Suprapubic skin (tissue), 4 donors: ENCODE data around the gene TBC1D9. TPM values are rescaled to one million over a fixed set of nuclear protein-coding genes. Genes with fewer than 3 reads are reported as not detected.
"Not testable (repeated sequence)": the region's sequence is repeated elsewhere in the genome, so short reads cannot be mapped to it uniquely, and the experiment has no call there.

Experiments
- DNase-seq, 2 donors: peaks; one replicate each; pipeline ENCODE4 v3.0.0-alpha.2; 2019; ENCODE audit warnings: low spot score in 2 of 2
- H3K27ac ChIP-seq: fragments of 200-600 bp; sonication (generic); one replicate; pipeline ENCODE4 v1.5.1; 2019
- H3K27me3 ChIP-seq: fragments of 200-600 bp; sonication (generic); one replicate; pipeline ENCODE4 v1.5.1; 2019
- H3K36me3 ChIP-seq: fragments of 200-600 bp; sonication (generic); one replicate; pipeline ENCODE4 v1.5.1; 2019
- H3K4me1 ChIP-seq: fragments of 200-600 bp; sonication (generic); one replicate; pipeline ENCODE4 v1.5.1; 2019
- H3K4me3 ChIP-seq: fragments of 200-600 bp; sonication (generic); one replicate; pipeline ENCODE4 v1.5.1; 2019; ENCODE audit warnings: mild to moderate bottlenecking
- H3K9me3 ChIP-seq: fragments of 200-600 bp; sonication (generic); one replicate; pipeline ENCODE4 v1.5.1; 2019
- EP300 ChIP-seq: sonication (generic); formaldehyde crosslinking; IDR thresholded peaks from one replicate; pipeline ENCODE4 v1.6.1; 2017; ENCODE audit warnings: antibody characterized with exemption
- POLR2A ChIP-seq, 2 donors: fragments of 450-650 bp; IDR thresholded peaks; one replicate each; pipeline ENCODE4 v1.6.1; 2017; ENCODE audit warnings: antibody characterized with exemption in 2 of 2, mild to moderate bottlenecking in 2 of 2, moderate library complexity in 2 of 2
- POLR2AphosphoS5 ChIP-seq, 3 donors: sonication (generic); formaldehyde crosslinking; IDR thresholded peaks; one replicate each; pipeline ENCODE4 v1.6.1; 2017; ENCODE audit warnings: antibody characterized with exemption in 3 of 3
- WGBS: methylation state at CpG from one replicate; pipeline ENCODE4 v1.1.5; 2018; 5-methylcytosine and 5-hydroxymethylcytosine counted together
- total RNA-seq, 4 donors: library from RNA; depleted of rRNA; stranded (reverse); fragments of >200 nt; gene quantifications; one replicate each; pipeline ENCODE4 v1.1.0, GENCODE V29; 2016
- TF ChIP-seq, protein P1 (sequence below), 2 donors: fragments of 200-600 bp in 1 of 2; fragments of 450-650 bp in 1 of 2; sonication (generic) in 1 of 2; IDR thresholded peaks; one replicate each; pipeline ENCODE4 v1.5.1; 2016 to 2019; ENCODE audit warnings: antibody characterized with exemption in 2 of 2, mild to moderate bottlenecking in 1 of 2, moderate library complexity in 1 of 2

The TBC1D9 gene
- total RNA-seq, 4 donors from 2014 or later = 5.7 to 9.8 (median 8.9) TPM

DNA sequence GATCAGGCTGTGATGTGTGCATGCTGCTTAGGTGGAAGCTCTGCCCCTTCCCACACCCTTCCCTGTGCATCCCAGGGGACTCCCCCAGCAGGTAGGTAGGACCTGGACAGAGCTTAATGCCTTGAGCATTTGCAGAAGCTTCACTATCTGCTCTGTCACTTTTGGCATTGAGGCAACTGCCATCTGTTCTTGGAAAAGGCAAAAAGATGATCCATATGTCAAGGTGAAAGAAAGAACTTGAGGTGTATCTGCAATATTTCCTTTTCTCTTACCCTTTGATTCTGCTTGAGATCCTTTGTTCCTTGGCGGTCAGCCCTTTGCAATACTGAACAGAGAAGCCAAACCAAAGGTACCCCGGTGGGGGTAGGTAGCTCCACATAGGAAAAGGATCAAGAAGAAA, 37.1 kb upstream of the TBC1D9 start:
- Histone ChIP-seq H3K27ac (no peak overlapping the region), H3K4me3 (no peak overlapping the region), H3K9me3 (no peaks in the 10 kb centered on the region), H3K27me3 (no peaks in the 10 kb centered on the region), H3K36me3 (no peaks in the 10 kb centered on the region), H3K4me1 (no peaks in the 10 kb centered on the region)
- WGBS = 73% methylated on average over 2 of the region's 2 CpGs
- no peak for DNase-seq
- TF ChIP-seq, protein P1, sequence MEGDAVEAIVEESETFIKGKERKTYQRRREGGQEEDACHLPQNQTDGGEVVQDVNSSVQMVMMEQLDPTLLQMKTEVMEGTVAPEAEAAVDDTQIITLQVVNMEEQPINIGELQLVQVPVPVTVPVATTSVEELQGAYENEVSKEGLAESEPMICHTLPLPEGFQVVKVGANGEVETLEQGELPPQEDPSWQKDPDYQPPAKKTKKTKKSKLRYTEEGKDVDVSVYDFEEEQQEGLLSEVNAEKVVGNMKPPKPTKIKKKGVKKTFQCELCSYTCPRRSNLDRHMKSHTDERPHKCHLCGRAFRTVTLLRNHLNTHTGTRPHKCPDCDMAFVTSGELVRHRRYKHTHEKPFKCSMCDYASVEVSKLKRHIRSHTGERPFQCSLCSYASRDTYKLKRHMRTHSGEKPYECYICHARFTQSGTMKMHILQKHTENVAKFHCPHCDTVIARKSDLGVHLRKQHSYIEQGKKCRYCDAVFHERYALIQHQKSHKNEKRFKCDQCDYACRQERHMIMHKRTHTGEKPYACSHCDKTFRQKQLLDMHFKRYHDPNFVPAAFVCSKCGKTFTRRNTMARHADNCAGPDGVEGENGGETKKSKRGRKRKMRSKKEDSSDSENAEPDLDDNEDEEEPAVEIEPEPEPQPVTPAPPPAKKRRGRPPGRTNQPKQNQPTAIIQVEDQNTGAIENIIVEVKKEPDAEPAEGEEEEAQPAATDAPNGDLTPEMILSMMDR (IDR thresholded peaks at IDR 0.05) = no peak
- no peak for TF ChIP-seq EP300
- no peak for TF ChIP-seq POLR2AphosphoS5 (IDR thresholded peaks at IDR 0.05)
- TF ChIP-seq POLR2A (IDR thresholded peaks at IDR 0.05) = no peak

DNA sequence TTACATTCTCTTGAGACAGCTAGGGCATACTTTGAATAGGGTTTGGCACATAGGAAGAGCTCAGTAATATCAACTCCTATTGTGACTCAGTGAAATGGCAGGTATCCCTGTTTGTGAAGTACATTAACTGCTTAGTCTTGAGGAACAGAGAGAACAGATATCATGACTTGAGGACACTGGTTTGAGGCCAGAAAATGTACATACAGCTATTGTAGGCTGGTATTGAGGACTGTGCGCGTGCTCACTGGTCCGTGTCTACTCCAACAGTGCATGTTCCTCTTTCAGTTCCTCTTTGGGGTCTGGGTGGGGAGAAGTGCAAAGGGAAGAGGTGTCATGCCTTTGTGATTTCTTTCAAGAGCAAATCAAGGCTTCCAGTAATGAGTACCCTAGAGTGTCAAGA, 34.6 kb upstream of the TBC1D9 start:
- Histone ChIP-seq H3K4me3 (no peak overlapping the region), H3K27me3 (no peaks in the 10 kb centered on the region), H3K4me1 (no peaks in the 10 kb centered on the region), H3K27ac (peak overlapping the region; percentile 45), H3K36me3 (no peaks in the 10 kb centered on the region), H3K9me3 (no peaks in the 10 kb centered on the region)
- TF ChIP-seq POLR2AphosphoS5 (IDR thresholded peaks at IDR 0.05) = no peak
- TF ChIP-seq, protein P1 (IDR thresholded peaks at IDR 0.05) = no peak
- no peak for TF ChIP-seq POLR2A (IDR thresholded peaks at IDR 0.05)
- TF ChIP-seq EP300 = no peak
- 84% methylated on average over 3 of the region's 3 CpGs for WGBS
- no peak for DNase-seq

DNA sequence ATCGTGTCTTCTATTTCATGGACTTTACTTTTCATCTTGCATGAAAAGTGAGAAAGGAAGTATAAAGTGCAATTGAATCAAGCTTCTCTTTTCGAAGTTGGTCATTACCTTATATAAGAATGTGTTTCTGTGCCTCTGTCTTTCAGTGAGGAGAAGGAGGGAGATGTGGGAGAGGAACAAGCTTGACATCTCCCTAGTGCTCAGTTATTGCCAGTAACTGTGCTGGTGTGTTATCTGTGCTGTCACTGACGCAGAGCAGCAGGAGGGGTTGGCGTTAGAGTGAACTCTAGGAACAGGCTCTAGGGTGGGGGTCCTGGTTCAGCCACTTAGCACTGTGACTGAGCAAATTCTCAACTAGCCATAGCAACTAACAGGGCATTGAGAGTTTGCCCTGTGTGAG, 34.0 kb upstream of the TBC1D9 start:
- Histone ChIP-seq H3K4me3 (no peak overlapping the region), H3K27ac (peak overlapping the region; percentile 45), H3K27me3 (no peaks in the 10 kb centered on the region), H3K36me3 (no peaks in the 10 kb centered on the region), H3K9me3 (no peaks in the 10 kb centered on the region), H3K4me1 (no peaks in the 10 kb centered on the region)
- TF ChIP-seq, protein P1 (IDR thresholded peaks at IDR 0.05) = no peak
- DNase-seq = no peak
- WGBS = 66% methylated on average over 4 of the region's 4 CpGs

DNA sequence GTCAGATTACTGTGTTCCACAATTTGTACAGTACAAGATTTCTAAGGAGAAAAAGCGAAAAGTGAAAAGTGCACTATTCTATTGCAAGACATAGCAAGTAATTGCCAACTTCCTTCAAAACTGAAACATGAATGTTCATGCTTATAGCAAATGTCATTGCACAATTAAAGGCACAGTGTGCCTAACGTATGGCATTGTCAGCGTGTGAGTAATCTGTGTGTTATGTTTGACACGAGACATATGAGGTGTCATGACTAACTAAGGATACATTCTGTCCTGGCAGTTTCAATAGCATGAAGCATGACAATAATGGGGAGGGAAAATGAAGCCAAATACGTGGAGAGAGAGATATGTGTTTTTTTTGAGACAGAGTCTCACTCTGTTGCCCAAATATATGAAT, 33.6 kb upstream of the TBC1D9 start:
- WGBS = 35% methylated on average over 5 of the region's 5 CpGs
- peak overlapping the region; percentile 45 for H3K27ac ChIP-seq
- no peaks in the 10 kb centered on the region for H3K27me3 ChIP-seq
- H3K4me1 ChIP-seq = no peaks in the 10 kb centered on the region
- TF ChIP-seq, protein P1 (IDR thresholded peaks at IDR 0.05) = no peak
- TF ChIP-seq EP300 = no peak
- TF ChIP-seq POLR2A (IDR thresholded peaks at IDR 0.05) = no peak
- TF ChIP-seq POLR2AphosphoS5 (IDR thresholded peaks at IDR 0.05) = no peak
- no peak overlapping the region for H3K4me3 ChIP-seq
- no peaks in the 10 kb centered on the region for H3K9me3 ChIP-seq
- no peaks in the 10 kb centered on the region for H3K36me3 ChIP-seq
- no peak for DNase-seq

DNA sequence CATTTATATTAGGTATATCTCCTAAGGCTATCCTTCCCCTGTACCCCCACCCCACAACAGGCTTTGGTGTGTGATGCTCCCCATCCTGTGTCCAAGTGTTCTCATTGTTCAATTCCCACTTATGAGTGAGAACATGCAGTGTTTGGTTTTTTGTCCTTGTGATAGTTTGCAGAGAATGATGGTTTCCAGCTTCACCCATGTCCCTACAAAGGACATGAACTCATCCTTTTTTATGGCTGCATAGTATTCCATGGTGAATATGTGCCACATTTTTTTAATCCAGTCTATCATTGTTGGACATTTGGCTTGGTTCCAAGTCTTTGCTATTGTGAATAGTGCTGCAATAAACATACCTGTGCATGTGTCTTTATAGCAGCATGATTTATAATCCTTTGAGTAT, 26.6 kb upstream of the TBC1D9 start:
- DNase-seq, H3K36me3 ChIP-seq, H3K4me1 ChIP-seq, H3K27ac ChIP-seq, H3K4me3 ChIP-seq, H3K9me3 ChIP-seq, H3K27me3 ChIP-seq: not testable (repeated sequence)

DNA sequence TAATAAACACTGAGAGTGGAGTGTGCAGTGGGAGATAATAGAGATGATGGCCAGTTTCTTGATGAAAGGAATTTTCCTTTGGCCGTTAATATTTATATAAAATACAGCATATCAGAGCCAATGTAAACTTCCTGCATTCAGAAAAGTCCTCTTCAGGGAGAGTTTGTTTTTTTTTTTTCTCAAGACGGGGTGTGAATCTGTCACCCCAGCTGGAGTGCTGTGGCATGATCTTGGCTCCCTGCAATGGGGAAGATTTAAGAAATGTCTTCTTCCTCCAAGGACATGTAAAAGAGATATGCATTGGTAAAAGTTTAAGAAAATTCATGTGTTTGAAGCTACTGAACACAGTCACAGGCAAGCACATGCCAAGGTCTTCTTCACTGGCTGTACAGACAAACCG, 25.4 kb upstream of the TBC1D9 start:
- DNase-seq = no peak
- Histone ChIP-seq H3K9me3 (no peaks in the 10 kb centered on the region), H3K4me1 (no peaks in the 10 kb centered on the region), H3K27ac (no peak overlapping the region), H3K36me3 (no peaks in the 10 kb centered on the region), H3K27me3 (no peaks in the 10 kb centered on the region), H3K4me3 (no peak overlapping the region)
- 57% methylated on average over 3 of the region's 3 CpGs for WGBS
- TF ChIP-seq, protein P1 (IDR thresholded peaks at IDR 0.05) = no peak
- TF ChIP-seq POLR2A (IDR thresholded peaks at IDR 0.05) (no peak), POLR2AphosphoS5 (IDR thresholded peaks at IDR 0.05) (no peak), EP300 (no peak)
